Retinal pigment epithelial cell (primary cell): ENCODE results near the gene MTARC1.
A peak's percentile ranks its signal among the peaks of the same experiment; 100 is the strongest.

Source experiments
- DNase-seq: peaks from one replicate; pipeline ENCODE4 v3.0.0-alpha.2; 2010; ENCODE audit warnings: low read depth
- H3K4me3 ChIP-seq: 2 replicates; pipeline ENCODE4 v1.5.1; 2011; ENCODE audit warnings: mild to moderate bottlenecking, low read length, control low read depth, moderate library complexity
- TF ChIP-seq, protein P1 (sequence below): conservative IDR thresholded peaks from 2 replicates; pipeline ENCODE4 v1.5.1; 2011; ENCODE audit warnings: low read depth, low read length, control low read depth, inconsistent platforms

The MTARC1 gene

DNA sequence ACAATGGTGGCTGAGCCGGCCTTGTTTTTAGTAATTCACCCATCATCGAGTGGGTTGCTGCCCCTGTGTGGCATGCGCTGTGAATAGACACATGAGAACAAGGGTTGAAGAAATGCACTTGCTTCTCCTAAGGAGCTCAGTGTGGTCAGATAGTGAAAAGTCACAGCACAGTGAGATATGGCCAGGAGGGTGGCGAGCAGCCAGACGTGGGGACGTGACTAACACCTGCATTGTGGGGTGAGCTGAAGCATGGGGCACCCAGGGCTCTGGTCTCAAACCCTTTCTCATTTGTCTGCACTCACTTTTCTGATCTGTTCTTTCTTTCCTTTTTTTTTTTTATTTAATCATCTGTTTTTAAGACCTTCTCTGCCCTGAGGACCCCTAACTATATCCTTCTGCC lies 13.5 kb downstream of the MTARC1 start:
- TF ChIP-seq, protein P1, sequence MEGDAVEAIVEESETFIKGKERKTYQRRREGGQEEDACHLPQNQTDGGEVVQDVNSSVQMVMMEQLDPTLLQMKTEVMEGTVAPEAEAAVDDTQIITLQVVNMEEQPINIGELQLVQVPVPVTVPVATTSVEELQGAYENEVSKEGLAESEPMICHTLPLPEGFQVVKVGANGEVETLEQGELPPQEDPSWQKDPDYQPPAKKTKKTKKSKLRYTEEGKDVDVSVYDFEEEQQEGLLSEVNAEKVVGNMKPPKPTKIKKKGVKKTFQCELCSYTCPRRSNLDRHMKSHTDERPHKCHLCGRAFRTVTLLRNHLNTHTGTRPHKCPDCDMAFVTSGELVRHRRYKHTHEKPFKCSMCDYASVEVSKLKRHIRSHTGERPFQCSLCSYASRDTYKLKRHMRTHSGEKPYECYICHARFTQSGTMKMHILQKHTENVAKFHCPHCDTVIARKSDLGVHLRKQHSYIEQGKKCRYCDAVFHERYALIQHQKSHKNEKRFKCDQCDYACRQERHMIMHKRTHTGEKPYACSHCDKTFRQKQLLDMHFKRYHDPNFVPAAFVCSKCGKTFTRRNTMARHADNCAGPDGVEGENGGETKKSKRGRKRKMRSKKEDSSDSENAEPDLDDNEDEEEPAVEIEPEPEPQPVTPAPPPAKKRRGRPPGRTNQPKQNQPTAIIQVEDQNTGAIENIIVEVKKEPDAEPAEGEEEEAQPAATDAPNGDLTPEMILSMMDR: no peak
- DNase-seq: no peak
- H3K4me3 ChIP-seq: no peak overlapping the region

DNA sequence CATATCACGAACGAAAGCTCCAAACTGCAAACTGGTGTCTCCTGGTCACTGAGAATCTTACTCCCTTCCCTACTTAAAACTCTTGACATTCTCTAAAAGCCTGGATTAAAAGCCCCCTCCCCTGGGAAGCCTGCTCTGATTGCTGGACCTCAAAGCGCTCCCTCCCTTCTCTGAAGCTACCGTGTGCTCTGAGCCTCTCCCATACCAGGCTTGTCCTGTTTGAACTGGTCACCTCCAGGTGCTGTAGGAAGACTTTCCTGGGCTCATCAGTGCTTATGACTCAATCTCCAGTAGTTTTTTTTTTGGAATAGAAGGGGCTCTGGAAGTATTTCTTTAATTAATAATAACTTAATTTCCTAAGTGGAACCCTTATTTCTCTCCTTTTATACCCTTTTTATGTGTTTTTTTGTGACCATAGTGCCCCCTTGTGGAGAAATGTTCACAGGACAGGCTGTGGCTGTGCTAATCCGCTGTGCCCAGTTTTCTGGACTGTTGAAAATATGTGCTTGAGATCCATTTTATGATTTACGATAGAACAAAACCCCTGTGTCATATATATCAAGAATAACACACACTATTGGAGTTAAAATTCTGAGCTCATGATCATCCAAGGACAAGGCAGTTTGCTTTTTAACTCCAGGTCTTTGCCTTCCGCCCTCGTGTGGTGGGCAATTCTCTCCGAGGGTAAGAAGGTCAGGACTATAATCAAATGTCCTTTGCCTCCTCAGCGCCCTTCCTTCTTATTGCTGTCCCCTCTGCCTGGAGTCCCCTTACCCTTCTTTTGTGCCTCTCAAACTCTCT lies 16.9 kb downstream of the MTARC1 start:
- H3K4me3 ChIP-seq: no peak overlapping the region
- TF ChIP-seq, protein P1: peak; percentile 76
- DNase-seq: no peak

DNA sequence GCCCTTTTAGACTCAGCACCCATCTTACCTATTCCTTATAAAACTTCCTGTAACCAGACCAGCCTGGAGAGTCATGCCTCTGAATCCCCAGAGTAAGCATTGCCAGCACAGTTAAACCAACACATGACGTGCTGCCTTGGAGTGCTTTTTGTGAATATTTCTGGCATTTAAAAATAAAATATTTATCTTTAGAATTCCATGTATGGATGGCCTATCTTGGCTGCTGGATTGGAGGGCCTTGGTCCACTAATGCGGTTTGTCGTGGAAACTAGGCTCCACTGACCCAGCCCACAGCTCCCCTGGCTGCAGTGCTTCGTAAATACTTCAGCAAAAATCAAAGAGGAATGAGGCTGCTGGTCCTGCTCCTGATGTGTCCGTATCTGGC lies 17.5 kb downstream of the MTARC1 start:
- TF ChIP-seq, protein P1: no peak
- no peak for DNase-seq
- no peak overlapping the region for H3K4me3 ChIP-seq

DNA sequence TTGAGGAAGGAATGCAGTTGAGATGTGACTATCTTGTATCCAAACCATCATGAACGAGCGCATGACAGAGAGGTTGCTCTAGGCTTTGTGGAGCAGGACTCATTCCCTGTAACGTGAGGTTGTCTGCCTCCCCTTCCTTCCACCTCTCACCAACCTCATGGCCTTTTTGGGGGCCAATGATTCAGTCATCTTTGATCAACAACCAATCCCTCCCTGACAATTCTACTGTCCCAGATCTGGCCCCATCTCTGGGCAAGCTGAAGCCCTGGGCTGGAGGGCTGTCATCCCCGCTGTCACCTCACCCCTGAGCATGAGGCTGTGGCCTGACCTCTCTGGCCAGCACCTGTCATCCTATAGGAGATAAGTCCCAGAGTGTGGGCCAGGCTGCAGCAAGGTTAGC lies 19.7 kb downstream of the MTARC1 start:
- H3K4me3 ChIP-seq: no peak overlapping the region
- TF ChIP-seq, protein P1: no peak
- DNase-seq: no peak

DNA sequence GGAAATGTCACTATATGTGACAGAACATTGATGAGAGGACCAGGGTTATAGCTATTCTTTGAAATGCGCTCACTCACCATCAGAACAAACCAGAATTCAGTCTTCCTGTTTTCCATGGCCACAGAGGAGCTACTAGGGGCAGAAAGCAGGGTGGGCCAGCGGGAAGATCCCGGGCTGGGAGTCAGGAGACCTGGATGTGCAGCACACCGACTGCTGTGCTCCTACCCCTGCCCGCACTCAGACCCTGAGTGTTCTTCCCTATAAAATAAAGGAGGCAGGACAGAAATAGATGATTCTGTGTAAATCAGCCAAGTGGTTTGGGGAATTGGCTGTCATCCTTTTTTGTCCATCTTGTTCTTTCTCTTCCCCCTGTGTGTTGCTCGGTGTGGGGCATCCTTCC lies 21.0 kb downstream of the MTARC1 start:
- DNase-seq: no peak

DNA sequence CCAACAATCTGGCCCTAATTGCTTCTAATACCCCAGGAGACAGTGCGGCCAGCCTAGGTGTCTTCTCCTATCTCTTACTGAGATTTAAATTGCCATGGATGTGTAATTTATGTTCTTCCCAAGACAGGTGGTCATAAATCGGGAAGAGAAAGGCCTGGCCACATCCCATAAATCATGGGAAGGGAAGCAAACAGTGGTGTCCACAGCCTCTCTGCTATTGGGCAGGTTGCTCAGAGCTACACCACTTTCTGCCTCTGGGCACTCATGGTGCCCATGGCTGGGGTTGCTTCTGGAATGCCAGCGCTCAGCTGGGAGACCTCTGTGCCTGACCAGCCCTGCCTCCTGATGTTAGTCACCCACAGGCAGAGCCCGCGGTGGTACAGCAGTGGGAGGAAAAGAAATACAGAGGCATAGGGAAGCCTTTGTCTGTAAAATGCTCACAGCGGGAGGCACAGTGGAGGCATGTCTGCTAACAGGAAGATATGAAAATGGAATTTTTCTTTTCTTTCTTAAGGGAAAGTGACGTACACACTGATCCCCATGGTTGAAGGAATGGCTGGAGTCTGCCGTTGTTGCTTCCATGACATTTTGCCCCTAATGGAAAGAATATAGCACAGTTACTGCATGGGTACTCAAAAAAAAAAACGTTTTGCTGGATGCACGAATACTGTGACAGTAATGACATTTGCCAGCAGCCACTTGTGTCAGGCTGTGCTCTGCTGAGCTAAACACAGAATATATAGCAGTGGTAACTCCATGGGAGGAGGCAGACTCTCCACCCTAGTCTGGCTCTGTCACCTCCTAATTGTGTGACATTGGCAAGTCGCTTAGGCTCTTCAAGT lies 21.9 kb downstream of the MTARC1 start:
- TF ChIP-seq, protein P1: no peak
- DNase-seq: no peak
- no peak overlapping the region for H3K4me3 ChIP-seq

More for the DNA sequence above, 21.0 kb downstream of the MTARC1 start:
- TF ChIP-seq, protein P1: no peak
- no peak overlapping the region for H3K4me3 ChIP-seq
